Hematopoietic multipotent progenitor cell treated with erythropoietin and hydrocortisone succinate and interleukin-3 and kit ligand, for 8 days (in vitro differentiated cells): ENCODE results near the gene P2RX7.
A peak's percentile ranks its signal among the peaks of the same experiment; 100 is the strongest.
"Not testable (repeated sequence)": the region's sequence is repeated elsewhere in the genome, so short reads cannot be mapped to it uniquely, and the experiment has no call there.

ENCODE experiments used
- DNase-seq: peaks from one replicate; pipeline ENCODE4 v3.0.0-alpha.2; 2015

The P2RX7 gene

DNA sequence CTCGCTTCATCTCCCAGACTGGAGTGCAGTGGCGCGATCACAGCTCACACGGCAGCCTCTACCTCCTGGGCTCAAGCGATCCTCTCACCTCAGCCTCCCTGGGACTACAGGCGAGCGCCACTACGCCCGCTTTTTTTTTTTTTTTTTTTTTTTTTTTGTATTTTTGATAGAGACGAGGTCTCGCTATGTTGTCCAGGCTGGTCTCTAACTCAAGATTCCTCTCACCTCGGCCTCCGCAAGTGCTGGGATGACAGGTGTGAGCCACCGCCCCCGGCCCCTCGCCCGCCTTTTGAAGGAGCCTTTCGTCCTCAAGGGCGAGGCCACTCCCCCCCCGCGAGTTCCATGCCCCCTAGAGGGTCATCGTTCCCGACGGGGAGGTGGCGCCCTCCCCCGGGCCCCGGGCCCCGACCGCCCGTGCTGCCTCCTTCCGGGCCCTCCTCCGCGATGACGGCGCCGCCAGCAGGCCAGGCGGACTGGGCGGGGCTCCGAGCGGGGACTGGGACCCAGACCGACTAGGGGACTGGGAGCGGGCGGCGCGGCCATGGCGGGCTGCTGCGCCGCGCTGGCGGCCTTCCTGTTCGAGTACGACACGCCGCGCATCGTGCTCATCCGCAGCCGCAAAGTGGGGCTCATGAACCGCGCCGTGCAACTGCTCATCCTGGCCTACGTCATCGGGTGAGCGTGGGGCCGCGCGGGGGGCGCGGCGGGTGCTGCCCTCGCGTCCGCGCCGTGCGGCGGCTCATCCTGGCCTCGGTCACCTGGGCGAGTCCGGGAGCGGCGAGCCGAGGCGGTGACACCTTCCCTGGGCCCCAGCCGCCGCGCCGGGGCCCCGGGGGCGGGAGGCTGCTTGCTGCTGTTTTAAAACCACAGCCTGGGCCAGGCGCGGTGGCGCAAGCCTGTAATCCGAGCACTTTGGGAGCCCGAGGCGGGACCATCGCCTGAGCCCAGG lies 77.2 kb downstream of the P2RX7 start, which contains the start of gene P2RX4:
TSS of gene P2RX4 (plus strand) at position 506 of the 949 bp plus-strand sequence. CDS start at position 542, 36 bp downstream.
- DNase-seq = peak; percentile 82

DNA sequence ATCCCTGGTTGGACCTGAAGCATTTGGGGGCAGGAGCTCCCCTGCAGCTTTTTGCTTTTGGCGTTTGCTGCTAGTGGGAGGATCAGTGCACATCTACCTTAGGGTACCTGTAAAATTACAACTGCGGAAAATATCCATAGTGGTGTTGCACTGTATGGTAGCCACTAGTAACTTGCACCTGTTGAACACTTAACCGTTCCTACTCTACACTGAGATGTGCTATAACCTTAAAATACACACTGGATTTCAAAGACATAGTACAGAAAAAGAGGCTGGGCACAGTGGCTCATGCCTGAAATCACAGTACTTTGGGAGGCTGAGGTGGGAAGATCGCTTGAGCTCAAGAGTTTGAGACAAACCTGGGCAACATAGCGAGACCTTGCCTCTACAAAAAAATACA lies 80.2 kb downstream of the P2RX7 start:
- no peak for DNase-seq

DNA sequence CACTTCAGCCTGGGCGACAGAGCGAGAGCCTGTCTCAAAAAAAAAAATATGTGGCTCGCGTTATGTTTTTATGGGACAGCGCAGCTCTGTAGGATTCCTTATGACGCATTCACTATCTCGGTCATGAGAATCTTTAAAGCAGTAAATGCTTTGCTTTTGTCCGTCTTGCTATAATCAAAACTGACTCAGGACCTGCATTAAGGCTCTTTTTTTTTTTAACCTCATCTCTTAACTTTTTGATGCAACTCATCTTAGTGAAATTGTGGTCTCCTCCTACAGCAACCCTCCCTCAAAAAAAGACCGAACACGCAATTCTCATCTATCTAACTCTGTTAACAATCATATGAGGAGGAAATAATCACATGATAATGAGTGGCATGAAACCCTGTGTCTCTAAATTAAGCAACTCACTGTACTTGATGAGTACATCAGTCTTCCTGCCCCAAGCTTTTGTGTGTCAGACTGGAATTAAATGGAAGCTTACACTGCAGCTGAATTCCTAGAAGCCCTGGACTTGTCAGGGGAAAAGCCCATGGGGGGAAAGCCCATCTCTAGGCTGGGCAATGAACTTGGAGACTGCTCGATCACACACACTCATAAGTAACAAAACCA lies 81.6 kb downstream of the P2RX7 start:
- no peak for DNase-seq

DNA sequence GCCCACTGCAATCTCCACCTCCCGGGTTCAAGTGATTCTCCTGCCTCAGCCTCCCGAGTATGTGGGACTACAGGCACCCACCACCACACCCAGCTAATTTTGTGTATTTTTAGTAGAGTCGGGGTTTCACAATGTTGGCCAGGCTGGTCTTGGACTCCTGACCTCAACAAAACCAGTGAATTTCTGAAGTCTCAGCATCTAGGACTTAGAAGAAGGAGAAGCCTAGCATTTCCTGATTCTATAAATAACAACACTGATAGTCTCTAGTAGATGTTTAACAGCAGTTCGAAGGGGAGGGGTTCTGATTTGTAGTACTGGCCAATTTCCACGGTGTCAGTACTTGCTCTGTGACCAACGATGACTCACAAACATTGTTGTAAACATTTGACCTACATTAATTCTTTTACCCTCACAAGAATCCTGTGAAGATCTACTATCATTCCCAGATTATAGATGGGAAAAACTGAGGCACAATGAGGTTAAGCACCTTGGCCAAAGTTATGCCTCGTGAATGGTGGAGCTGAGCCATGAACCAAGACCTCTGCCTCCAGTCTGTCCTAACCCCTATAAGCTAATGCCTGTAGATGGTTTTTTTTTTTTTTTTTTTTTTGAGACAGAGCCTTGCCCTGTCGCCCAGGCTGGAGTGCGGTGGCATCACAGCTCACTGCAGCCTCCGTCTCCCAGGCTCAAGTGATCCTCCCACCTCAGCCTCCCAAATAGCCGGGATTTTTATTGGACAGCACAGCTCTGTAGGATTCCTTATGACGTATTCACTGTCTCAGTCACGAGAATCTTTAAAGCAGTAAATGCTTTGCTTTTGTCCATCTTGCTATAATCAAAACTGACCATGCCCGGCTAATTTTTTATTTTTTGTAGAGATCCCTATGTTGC lies 82.4 kb downstream of the P2RX7 start:
- DNase-seq = no peak

DNA sequence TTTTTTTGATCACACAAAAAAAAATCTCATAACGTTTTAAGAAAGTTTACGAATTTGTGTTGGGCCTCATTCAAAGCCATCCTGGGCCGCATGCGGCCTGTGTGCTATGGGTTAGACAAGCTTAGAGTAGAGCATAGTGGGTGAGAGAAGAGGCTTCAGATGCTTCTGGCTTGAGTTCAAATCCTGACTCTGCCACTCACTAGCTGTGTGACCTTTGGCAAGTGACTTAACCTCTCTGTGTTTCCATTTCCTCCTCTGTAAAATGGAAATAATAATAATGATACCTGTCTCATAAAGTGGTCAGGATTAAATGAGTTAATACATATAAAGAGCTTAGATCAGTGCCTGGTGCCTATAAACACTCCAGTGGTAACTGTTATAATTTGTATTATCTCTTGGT lies 83.4 kb downstream of the P2RX7 start:
- DNase-seq = no peak

DNA sequence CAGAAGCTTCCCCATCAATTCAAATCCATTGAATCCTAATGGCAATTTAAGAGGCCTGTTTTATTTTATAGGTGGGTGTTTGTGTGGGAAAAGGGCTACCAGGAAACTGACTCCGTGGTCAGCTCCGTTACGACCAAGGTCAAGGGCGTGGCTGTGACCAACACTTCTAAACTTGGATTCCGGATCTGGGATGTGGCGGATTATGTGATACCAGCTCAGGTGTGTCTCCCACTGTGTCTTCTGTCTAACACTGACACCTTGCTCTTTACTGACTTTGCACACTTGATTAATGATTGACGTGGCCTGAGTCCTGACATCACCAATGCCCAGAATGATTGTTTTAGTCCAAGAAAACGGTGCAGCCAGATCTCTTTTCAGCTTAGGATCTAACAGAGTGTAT lies 84.4 kb downstream of the P2RX7 start:
- DNase-seq = no peak

DNA sequence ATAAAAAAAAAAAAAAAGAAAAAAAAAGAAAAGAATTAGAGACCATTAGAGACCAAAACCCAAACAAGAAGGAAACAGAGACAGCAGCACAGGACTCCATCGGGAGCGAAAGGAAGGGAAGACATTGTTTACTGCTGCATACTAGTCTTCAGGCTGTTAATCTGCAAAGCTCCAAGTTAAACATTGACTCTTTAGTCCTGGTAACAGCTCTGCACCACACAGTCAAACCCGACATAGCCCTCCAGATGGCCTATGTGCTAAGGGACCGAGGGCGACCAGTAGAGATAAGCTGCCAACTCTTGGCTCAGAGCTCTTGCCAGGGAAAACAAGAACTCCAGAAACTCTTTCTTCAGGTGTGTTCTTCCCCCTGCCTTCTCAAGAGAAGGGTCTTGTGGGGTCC lies 85.1 kb downstream of the P2RX7 start:
- DNase-seq = no peak

DNA sequence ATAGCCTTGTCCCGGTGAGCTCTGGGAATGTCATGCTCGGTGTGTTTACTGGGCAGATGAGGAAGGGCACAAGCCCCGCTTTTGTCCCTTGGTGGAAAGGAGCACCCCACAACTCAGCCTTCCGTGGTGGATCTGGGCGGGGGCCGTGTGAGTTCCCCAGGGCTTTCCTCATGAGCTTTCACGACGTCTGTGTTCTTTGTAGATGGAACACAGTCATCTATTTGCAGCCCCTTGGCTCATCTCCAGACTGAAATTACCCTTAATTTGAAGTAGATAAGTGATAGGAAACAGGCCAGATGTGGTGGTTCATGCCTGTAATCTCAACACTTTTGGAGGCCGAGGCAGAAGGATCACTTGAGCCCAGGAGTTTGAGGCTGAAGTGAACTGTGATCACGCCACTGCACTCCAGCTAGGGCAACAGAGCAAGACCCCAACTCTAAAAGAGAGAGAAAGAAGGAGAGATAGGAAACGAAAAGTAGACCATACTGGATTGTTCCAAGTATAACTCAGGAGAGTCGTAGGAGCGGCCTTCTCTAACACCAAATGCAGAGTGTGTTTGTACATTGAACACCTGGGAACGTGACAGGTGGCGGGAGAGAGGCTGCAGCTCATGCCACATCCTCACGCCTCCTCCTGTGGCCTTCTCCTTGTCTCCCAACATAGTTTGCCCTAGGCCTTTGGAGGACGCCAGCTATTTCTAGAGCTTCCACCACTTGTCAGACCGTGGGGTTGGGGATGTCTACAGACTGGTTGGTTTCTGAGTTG lies 86.1 kb downstream of the P2RX7 start:
- DNase-seq = no peak

DNA sequence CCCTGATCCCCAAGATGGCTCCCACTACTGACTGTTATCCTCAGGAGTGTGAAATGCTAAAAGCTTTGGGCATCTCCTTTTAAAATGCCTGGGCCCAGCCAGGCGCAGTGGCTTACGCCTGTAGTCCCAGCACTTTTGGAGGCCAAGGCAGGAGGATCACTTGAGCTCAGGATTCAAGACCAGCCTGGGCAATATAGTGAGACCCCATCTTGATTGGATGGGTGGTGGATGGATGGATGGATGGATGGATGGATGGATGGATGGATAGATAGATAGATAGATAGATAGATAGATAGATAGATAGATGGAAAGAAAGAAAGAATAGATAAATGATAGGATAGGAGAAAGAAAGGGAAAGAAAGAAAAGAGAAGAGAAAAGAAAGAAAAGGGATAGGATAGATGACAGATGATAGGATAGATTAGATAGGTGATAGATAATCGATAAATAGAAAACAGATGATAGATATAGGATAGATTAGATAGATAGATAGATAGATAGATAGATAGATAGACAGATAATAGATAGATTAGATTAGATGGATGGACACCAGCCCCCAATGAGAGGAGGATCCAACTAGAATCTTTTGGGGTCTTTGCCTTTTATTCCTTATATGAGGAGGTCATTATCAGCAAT lies 86.8 kb downstream of the P2RX7 start:
- DNase-seq = no peak

DNA sequence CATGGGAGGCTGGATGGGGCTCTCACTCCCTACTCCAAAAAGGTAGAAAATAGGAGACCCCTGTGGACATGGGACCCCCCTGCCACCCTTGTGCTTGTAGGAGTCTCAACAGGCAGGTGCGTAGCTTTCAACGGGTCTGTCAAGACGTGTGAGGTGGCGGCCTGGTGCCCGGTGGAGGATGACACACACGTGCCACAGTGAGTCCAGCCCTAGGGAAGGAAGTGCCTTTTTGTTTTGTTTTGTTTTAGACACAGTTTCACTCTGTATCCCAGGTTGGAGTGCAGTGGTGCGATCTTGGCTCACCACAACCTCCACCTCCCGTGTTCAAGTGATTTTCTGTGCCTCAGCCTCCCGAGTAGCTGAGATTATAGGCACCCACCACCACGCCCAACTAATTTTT lies 90.2 kb downstream of the P2RX7 start:
- no peak for DNase-seq

DNA sequence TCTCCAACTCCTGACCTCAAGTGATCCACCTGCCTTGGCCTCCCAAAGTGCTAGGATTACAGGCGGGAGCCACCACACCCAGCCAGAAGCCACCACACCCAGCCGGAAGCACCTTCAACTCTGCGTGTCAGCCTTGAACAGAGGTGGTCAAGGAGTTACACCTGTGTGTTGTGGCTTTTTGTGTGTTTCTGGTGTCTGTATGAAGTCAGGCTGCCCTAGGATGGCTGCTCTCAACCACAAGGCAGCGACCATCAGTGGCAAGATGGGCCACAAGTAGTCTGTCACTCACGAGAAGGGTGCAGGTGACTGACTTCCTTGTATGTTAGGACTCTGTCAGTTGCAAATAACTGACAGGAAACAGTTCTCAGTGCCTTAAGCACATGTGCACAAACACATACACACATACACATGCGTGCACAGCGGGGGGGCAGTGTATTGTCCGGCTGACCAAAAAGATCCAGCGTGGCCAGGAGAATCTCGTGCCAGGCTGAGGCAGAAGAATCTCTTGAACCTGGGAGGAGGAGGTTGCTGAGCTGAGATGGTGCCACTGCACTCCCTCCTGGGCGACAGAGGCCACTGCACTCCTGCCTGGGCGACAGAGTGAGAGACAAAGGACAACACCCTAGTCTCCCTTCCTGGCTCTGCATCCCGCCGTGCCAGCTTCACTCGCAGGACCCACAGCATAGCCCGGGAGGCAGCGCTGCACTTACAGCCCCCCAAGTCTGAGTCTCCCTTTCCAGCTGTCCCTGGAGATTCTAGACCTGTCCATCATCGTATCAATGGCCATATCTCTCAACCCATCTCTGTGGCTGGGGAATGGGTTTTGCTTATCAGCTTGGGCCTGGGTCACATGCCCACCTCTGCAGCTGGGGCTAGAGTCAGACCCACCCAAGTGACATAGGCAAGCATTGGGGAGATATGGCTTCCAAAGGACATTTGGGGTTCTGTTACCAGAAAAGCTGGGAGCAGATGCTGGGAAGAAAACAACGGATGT lies 90.9 kb downstream of the P2RX7 start:
- peak; percentile 66 for DNase-seq

DNA sequence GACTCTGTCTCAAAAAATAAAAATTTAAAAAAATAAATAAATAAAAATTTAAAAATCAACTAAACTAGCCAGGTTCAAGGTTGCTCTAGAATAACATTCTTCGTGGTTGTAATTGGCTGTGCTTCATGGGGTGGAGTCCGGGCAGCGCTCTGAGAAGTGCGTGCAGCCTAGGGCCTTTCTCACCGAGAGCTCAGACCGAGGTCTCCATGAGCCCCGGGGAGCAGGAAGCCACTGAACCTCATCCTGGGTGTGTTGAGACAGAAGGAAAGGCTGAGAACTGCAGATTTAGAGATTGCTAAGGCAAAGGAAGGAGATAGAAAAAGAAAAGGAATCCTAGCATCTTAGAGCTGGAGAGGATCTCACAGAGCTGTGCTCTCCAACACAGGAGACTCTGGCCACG lies 91.9 kb downstream of the P2RX7 start:
- DNase-seq = no peak

DNA sequence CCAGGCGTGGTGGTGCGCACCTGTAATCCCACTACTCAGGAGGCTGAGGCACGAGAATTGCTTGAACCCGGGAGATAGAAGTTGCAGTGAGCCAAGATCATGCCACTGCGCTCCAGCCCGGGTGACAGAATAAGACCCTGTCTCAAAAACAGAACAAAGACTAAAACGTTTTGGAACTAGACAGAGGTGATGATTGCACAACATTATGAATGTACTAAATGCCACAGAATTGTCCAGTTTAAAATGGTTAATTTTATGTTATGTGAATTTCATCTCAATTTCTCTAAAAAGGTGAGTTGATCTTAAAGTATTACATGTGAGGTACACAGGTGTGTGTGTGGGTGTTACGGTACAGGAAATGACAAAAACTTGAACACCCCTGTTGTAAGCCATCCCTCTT lies 93.7 kb downstream of the P2RX7 start:
- no peak for DNase-seq

DNA sequence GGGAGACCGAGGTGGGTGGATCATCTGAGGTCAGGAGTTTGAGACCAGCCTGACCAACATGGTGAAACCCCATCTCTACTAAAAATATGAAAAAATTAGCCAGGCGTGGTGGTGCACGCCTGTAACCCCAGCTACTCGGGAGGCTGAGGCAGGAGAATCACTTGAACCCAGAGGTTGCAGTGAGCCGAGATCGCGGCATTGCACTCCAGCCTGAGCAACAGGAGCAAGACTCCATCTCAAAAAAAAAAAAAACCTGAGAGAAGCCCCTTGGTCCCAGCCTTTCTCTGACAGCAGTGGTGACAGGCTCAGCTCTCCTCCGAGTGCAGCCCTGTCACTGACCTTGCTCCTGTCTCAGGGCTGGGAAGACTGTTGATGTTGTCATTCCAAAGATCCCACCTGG lies 94.2 kb downstream of the P2RX7 start:
- not testable (repeated sequence) for DNase-seq

DNA sequence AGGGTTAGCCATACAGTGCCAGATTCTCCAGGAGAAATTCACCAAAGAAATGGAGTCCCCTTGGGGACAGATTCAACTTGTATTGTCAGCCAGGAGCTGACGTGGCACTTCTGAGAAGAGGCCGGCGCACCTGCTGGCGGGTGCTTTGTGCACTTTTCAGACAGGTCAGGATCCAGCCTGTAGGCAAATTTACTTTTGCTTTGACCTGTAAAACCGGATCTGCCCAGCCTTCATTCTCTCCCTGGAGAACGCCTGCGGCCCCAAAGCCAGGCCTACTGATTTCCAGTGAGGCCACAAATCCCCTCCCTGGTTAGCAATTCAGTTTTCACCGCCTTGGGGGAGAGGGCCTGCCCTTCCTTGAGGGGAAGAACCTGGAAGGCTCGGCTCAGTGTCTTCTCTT lies 94.6 kb downstream of the P2RX7 start:
- no peak for DNase-seq

DNA sequence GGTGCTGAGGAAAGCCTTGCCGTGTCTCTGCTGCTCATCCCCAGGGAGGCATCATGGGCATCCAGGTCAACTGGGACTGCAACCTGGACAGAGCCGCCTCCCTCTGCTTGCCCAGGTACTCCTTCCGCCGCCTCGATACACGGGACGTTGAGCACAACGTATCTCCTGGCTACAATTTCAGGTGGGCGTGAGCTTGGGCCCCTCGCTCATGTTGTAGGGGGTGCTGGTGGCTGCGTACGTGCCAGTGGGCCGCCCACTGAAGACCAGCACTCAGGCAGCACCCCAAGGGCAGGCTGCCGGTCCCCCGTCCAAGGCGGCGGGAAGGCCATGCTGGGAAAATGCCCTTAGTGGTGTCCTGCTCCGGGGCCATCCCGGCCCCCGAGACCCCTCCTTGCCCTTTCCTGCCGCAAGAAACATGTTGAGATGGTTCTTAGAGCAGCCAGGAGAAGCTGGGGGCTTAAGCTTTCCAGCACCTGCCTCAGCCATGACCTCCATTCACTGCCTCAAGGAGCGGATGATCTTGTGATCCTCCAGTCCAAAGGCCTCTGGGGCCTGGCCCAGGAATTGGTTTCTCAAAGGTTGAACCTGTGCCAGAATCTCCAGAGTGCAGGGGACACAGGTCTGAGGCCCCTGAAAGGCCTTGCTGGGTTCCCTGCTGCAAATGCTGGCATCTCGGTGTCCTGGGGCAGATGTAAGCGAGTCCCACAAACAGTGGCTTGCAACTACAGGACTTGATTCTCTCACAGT lies 96.4 kb downstream of the P2RX7 start:
- no peak for DNase-seq

DNA sequence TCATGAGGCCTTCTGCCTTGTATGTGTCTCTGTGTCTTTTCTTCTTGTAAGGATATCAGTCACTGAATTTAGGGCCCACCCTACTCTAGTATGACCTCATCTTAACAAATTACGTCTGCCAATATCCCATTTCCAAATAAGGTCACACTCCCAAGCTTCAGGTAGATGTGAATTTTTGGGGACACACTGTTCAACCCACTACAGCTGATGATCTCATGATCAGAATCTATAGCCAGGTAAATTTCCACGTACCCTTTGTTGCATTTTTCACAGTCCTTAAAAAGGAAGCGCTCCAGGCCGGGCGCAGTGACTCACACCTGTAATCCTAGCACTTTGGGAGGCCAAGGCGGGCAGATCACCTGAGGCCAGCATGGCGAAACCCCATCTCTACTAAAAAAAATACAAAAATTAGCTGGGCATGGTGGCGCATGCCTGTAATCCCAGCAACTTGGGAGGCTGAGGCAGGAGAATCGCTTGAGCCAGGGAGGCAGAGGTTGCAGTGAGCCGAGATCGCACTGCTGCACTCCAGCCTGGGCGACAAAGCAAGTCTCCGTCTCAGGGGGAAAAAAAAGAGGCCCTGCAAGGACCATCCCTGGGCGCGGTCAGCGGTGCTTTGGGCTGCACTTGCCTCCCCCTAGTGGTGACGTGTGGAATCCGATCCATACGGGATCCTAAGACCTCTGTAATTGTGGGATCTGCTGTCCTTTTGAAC lies 97.3 kb downstream of the P2RX7 start:
- DNase-seq = peak; percentile 79

DNA sequence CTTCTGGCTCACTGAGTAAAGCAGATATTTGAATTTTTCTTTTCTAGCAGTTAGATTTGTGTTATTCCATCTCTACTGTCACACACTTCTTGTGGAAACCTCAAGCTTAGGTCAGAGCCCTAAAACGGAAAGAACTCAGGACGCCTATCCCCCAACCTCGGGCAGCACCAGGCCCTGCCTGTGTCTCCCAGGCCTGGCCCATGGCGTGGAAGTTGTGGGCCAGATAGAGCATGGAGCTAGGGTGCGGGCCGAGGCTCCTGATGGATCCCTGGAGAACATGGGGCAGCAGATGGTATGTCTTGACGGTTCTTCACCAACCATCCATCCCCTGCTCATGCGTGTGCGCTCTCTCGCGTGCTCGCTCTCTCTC lies 97.8 kb downstream of the P2RX7 start:
- DNase-seq = no peak

DNA sequence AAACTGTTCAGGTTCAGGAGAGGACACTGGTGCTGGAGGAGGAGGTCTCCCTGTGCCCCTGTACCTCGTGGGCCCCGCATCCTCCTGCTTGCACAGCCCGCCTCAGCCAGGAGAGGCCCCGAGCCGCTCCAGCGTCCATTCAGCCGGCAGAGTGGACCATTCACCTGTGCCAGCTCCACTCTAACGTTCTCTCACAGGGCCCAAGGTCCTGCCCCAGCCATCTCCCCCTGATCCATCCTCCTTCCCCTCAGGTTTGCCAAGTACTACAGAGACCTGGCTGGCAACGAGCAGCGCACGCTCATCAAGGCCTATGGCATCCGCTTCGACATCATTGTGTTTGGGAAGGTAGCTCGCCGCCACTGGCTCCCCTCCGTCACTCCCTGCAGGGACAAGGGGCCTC lies 99.5 kb downstream of the P2RX7 start:
- no peak for DNase-seq
